ENCODE results near the gene SOWAHB.

- no peak for TF ChIP-seq CTCF (IDR thresholded peaks at IDR 0.05)
- TF ChIP-seq POLR2A (IDR thresholded peaks at IDR 0.05) = no peak
These were observed 11.8 kb upstream of the SOWAHB start for GRCh38 chr4:76909711-76910110.

Data from lower leg skin (tissue), 3 donors.